Caco-2 (cell line): ENCODE data around the gene LZIC. TPM values are rescaled to one million over a fixed set of nuclear protein-coding genes. Genes with fewer than 3 reads are reported as not detected.

ENCODE experiments used
- BruUV-seq: library from RNA; stranded (reverse); fragments of 400-500 nt; replicated peaks from 2 replicates; lab custom pipeline; 2021; lab: Mats Ljungman, UMichigan
- CTCF ChIA-PET: fragments of 300-600 bp; sonication (Branson Sonifier 250); formaldehyde crosslinking; loops from one replicate; lab custom pipeline; 2022; ENCODE audit warnings: antibody characterized with exemption; lab: Charles Lee
- POLR2A ChIA-PET: fragments of 300-600 bp; sonication (Branson Sonifier 250); formaldehyde crosslinking; loops from one replicate; lab custom pipeline; 2022; ENCODE audit warnings: antibody characterized with exemption; lab: Charles Lee
- DNase-seq, 2 experiments: peaks; one replicate each; pipeline versions ENCODE4 v3.0.0 to v3.0.0-alpha.2; 2020 to 2022
- H3K27me3 ChIP-seq: replicated peaks from 2 replicates; pipeline ENCODE4 v1.6.0; 2011; ENCODE audit warnings: low read length; ENCODE audit not compliant: control insufficient read depth, insufficient read depth
- H3K36me3 ChIP-seq: 2 replicates; pipeline ENCODE4 v1.5.1; 2011; ENCODE audit warnings: low read length; ENCODE audit not compliant: control insufficient read depth, insufficient read depth
- H3K4me1 ChIP-seq: fragments of 250-450 bp; sonication (Bioruptor Pico); 2 replicates; pipeline ENCODE4 v1.5.1; 2020; ENCODE audit warnings: mild to moderate bottlenecking
- H3K4me3 ChIP-seq: 2 replicates; pipeline ENCODE4 v1.5.1; 2011; ENCODE audit warnings: low read depth, mild to moderate bottlenecking, control low read depth, low read length
- H3K9me3 ChIP-seq: fragments of 250-450 bp; sonication (Bioruptor Pico); 2 replicates; pipeline ENCODE4 v1.5.1; 2020; ENCODE audit warnings: mild to moderate bottlenecking, moderate library complexity
- H3K27ac Mint-ChIP-seq: one replicate; pipeline ENCODE4 v1.8.0; 2022; ENCODE audit warnings: mixed read lengths; ENCODE audit not compliant: unreplicated experiment
- H3K27me3 Mint-ChIP-seq: one replicate; pipeline ENCODE4 v1.8.0; 2022; ENCODE audit warnings: mixed read lengths; ENCODE audit not compliant: insufficient read depth, unreplicated experiment
- H3K36me3 Mint-ChIP-seq: one replicate; pipeline ENCODE4 v1.8.0; 2022; ENCODE audit warnings: mild to moderate bottlenecking, mixed read lengths; ENCODE audit not compliant: insufficient read depth, unreplicated experiment
- H3K4me1 Mint-ChIP-seq: one replicate; pipeline ENCODE4 v1.8.0; 2022; ENCODE audit warnings: low read depth, mixed read lengths; ENCODE audit not compliant: unreplicated experiment
- H3K4me3 Mint-ChIP-seq: one replicate; pipeline ENCODE4 v1.8.0; 2022; ENCODE audit warnings: mild to moderate bottlenecking, moderate library complexity, mixed read lengths; ENCODE audit not compliant: unreplicated experiment
- H3K9me3 Mint-ChIP-seq: one replicate; pipeline ENCODE4 v1.8.0; 2022; ENCODE audit warnings: mixed read lengths; ENCODE audit not compliant: unreplicated experiment
- intact Hi-C: fragments of 100-400 bp; cut with micrococcal nuclease; formaldehyde crosslinking; loops from one replicate; pipeline ENCODE4 v1.10.0; 2022; ENCODE audit not compliant: unreplicated experiment
- total RNA-seq: library from RNA; stranded (reverse); gene quantifications from 2 replicates; pipeline ENCODE4 v1.2.3, GENCODE V29; 2022
- TF ChIP-seq, protein P1 (sequence below), 2 experiments: fragments of 200-600 bp in 1 of 2; IDR thresholded peaks; 1 replicate in 1 of 2; 2 replicates in 1 of 2; pipeline versions ENCODE4 v1.5.1 to v1.8.0; 2011 to 2022; ENCODE audit warnings: antibody characterized with exemption in 1 of 2, control low read depth in 1 of 2, inconsistent platforms in 1 of 2, low read depth in 1 of 2, low read length in 1 of 2, mild to moderate bottlenecking in 1 of 2, moderate library complexity in 1 of 2; ENCODE audit not compliant: insufficient read depth in 1 of 2, severe bottlenecking in 1 of 2, unreplicated experiment in 1 of 2

The LZIC gene
- total RNA-seq, 1 experiment from 2014 or later = 33.2 TPM

DNA sequence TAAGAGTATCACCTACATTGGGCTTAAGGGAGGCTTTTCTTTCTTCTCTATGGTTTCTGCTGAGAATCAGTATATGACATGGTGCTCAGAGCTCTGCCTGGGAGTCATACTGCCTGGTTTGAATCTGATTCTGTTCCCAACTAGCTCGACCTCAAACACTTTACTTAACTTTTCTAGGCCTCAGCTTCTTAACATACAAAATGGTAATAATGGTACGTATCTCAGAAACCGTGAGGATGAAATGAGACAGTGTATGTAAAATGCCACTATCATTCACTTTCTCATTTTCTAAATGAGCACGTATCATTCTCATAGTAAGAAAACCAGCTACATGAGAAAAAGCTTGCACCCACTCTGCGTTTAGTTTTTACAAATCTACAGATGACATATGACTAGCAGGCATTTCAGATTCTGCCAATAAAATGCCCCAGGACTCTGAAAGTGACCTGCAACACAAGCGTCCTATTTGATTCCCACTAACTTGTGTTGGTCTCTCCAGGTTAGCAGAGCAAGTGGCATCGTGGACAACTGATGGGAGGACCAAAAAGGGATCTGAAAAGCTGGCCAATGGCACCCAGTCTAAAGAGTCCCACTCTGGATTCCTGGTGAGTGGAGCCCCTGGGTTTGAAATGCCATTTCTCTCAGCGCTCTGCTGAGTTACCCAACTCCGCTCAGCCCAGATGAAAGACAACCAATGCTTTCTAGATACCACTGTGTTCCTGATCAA lies 39.2 kb downstream of the LZIC start:
- CTCF ChIA-PET = interaction anchor here (1.6 kb wide), 1 partner anchor 10 kb away, joined by 7 read pairs; no protein-coding TSS in a partner anchor
- 0 out of 2 replicates have a peak, but pooled peaks cover 5% of the 10 kb centered on the region for H3K4me1 ChIP-seq
- Mint-ChIP-seq H3K36me3 (no peaks in the 10 kb centered on the region), H3K4me1 (peaks cover 32% of the 10 kb centered on the region), H3K27ac (no peak overlapping the region), H3K27me3 (no peaks in the 10 kb centered on the region), H3K4me3 (no peak overlapping the region), H3K9me3 (no peaks in the 10 kb centered on the region)
- no peaks in the 10 kb centered on the region for H3K36me3 ChIP-seq
- intact Hi-C loops = no loop called here
- no peak for DNase-seq
- TF ChIP-seq, protein P1, sequence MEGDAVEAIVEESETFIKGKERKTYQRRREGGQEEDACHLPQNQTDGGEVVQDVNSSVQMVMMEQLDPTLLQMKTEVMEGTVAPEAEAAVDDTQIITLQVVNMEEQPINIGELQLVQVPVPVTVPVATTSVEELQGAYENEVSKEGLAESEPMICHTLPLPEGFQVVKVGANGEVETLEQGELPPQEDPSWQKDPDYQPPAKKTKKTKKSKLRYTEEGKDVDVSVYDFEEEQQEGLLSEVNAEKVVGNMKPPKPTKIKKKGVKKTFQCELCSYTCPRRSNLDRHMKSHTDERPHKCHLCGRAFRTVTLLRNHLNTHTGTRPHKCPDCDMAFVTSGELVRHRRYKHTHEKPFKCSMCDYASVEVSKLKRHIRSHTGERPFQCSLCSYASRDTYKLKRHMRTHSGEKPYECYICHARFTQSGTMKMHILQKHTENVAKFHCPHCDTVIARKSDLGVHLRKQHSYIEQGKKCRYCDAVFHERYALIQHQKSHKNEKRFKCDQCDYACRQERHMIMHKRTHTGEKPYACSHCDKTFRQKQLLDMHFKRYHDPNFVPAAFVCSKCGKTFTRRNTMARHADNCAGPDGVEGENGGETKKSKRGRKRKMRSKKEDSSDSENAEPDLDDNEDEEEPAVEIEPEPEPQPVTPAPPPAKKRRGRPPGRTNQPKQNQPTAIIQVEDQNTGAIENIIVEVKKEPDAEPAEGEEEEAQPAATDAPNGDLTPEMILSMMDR (IDR thresholded peaks at IDR 0.05; ENCODE audit: insufficient read depth in 1 of 2, low read depth in 1 of 2, low read length in 1 of 2, severe bottlenecking in 1 of 2, unreplicated experiment in 1 of 2) = no peak
- BruUV-seq = no TSS peak
- no peak overlapping the region for H3K4me3 ChIP-seq
- POLR2A ChIA-PET = no interaction called here
- H3K9me3 ChIP-seq = no peaks in the 10 kb centered on the region
- H3K27me3 ChIP-seq = no peaks in the 10 kb centered on the region

DNA sequence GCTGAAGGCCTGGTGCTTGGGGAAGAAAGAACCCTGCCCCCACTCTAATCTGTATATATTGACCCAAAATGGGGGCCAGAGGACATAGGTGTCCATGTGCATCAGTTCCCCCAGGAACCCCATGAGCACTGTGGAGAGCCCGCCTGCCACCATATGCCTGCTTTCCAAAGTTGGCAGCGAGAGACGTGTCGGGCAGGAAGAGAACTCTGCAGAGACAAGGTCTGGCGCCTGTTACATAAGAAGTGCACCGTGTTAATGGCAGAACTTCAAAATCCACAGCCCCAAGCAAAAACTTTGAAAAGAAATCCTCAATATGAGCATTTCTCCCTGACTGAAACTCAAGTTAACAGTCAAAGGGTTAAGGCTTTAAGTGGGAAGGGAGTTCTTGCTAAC lies 41.1 kb downstream of the LZIC start:
- Mint-ChIP-seq H3K4me3 (no peak overlapping the region), H3K9me3 (no peaks in the 10 kb centered on the region), H3K27ac (no peak overlapping the region), H3K27me3 (no peaks in the 10 kb centered on the region), H3K4me1 (peaks cover 20% of the 10 kb centered on the region), H3K36me3 (no peaks in the 10 kb centered on the region)
- H3K9me3 ChIP-seq = no peaks in the 10 kb centered on the region
- CTCF ChIA-PET = interaction anchor here (0.6 kb wide), 1 partner anchor 447 kb away, joined by 3 read pairs; no protein-coding TSS in a partner anchor
- no TSS peak for BruUV-seq
- TF ChIP-seq, protein P1 (IDR thresholded peaks at IDR 0.05; ENCODE audit: insufficient read depth in 1 of 2, low read depth in 1 of 2, low read length in 1 of 2, severe bottlenecking in 1 of 2, unreplicated experiment in 1 of 2) = no peak
- no peak overlapping the region for H3K4me3 ChIP-seq
- DNase-seq = no peak
- no peaks in the 10 kb centered on the region for H3K27me3 ChIP-seq
- H3K4me1 ChIP-seq = no peaks in the 10 kb centered on the region
- POLR2A ChIA-PET = interaction anchor here (0.6 kb wide), 1 partner anchor 36 kb away, joined by 3 read pairs; no protein-coding TSS in a partner anchor
- intact Hi-C loops = no loop called here
- H3K36me3 ChIP-seq = no peaks in the 10 kb centered on the region

DNA sequence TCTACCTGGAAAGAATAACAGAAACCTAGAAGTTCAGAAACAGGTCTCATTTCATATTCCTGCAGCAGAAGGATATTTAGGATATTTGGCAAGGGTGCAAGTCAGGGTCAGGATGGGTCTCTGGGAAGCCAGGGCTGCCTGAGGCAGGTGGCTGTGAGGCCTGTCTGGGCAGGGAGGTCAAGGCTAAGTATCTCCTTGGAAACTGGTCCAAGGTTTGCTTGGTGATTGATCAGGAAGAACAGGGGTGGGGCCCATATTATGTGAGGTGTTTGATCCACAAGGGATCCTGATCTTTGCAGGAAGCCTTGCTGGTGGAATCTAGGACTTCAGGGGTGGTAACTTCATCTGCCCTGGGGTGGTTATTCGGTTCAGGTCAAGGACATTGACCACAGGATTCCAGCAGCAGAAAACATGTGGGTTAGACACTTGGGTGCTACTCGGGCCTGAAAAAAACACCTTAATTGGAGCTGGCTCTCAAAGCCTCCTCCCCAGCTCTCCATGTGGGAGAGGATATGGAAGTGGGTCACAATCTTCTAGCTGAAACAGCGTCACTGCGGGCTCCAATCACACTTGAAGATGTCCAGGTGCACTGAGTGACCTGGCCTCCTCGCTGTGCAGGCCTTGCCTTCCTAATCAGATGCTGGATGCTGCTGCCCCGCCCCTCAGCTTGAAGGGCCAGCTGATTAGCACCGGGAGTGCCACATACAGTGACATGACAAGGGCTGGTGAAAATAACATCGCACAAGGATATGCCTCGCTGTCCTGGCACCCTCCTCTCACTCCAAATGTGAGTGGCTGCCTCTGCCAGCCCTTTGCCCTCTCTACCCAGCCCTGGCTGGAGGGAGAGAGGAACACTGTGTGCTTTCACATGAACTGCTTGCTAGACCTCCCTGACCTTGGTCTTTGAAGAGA lies 41.8 kb downstream of the LZIC start:
- BruUV-seq = no TSS peak
- Mint-ChIP-seq H3K27me3 (no peaks in the 10 kb centered on the region), H3K4me3 (no peak overlapping the region), H3K27ac (no peak overlapping the region), H3K9me3 (no peaks in the 10 kb centered on the region), H3K36me3 (no peaks in the 10 kb centered on the region), H3K4me1 (peaks cover 20% of the 10 kb centered on the region)
- no peak overlapping the region for H3K4me3 ChIP-seq
- ChIA-PET CTCF (interaction anchor here (0.6 kb wide), 1 partner anchor 448 kb away, joined by 3 read pairs; no protein-coding TSS in a partner anchor), POLR2A (interaction anchor here (0.6 kb wide), 2 partner anchors 36 to 107 kb away, joined by 3 to 8 read pairs; no protein-coding TSS in a partner anchor)
- H3K27me3 ChIP-seq = no peaks in the 10 kb centered on the region
- H3K4me1 ChIP-seq = no peaks in the 10 kb centered on the region
- intact Hi-C loops = no loop called here
- no peaks in the 10 kb centered on the region for H3K9me3 ChIP-seq
- no peak for DNase-seq
- H3K36me3 ChIP-seq = no peaks in the 10 kb centered on the region
- TF ChIP-seq, protein P1 (IDR thresholded peaks at IDR 0.05; ENCODE audit: insufficient read depth in 1 of 2, low read depth in 1 of 2, low read length in 1 of 2, severe bottlenecking in 1 of 2, unreplicated experiment in 1 of 2) = no peak
